ENCODE results near the gene UBR3.

- TF ChIP-seq EP300 (conservative IDR thresholded peaks at IDR 0.05; ENCODE audit: poor library complexity, severe bottlenecking) (no peak), POLR2AphosphoS5 (IDR thresholded peaks at IDR 0.05) (no peak), EZH2 (IDR thresholded peaks at IDR 0.05; ENCODE audit: borderline replicate concordance, insufficient read depth, low read length, poor library complexity, severe bottlenecking) (no peak), RAD21 (conservative IDR thresholded peaks at IDR 0.05) (no peak), SMC3 (conservative IDR thresholded peaks at IDR 0.05; ENCODE audit: poor library complexity) (no peak), TAF1 (IDR thresholded peaks at IDR 0.05; ENCODE audit: low read depth) (no peak)
- TF ChIP-seq, protein P1, sequence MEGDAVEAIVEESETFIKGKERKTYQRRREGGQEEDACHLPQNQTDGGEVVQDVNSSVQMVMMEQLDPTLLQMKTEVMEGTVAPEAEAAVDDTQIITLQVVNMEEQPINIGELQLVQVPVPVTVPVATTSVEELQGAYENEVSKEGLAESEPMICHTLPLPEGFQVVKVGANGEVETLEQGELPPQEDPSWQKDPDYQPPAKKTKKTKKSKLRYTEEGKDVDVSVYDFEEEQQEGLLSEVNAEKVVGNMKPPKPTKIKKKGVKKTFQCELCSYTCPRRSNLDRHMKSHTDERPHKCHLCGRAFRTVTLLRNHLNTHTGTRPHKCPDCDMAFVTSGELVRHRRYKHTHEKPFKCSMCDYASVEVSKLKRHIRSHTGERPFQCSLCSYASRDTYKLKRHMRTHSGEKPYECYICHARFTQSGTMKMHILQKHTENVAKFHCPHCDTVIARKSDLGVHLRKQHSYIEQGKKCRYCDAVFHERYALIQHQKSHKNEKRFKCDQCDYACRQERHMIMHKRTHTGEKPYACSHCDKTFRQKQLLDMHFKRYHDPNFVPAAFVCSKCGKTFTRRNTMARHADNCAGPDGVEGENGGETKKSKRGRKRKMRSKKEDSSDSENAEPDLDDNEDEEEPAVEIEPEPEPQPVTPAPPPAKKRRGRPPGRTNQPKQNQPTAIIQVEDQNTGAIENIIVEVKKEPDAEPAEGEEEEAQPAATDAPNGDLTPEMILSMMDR (IDR thresholded peaks at IDR 0.05; ENCODE audit: poor library complexity, severe bottlenecking), result no peak
Observed at GRCh38 chr2:169782513-169782912, 44.7 kb upstream of the UBR3 start.
